Upper lobe of left lung (tissue), 6 donors: Measurements from ENCODE around the gene KRTAP10-10. TPM values are rescaled to one million over a fixed set of nuclear protein-coding genes. Genes with fewer than 3 reads are reported as not detected.
A peak's percentile ranks its signal among the peaks of the same experiment; 100 is the strongest.
"Not testable (repeated sequence)": the region's sequence is repeated elsewhere in the genome, so short reads cannot be mapped to it uniquely, and the experiment has no call there.

Experiments used
- ATAC-seq, 2 donors: fragments of 200-7000 bp; cut with Tn5 transposase; one replicate each; pipeline ENCODE4 v1.9.1; 2022; ENCODE audit warnings: mild to moderate bottlenecking in 2 of 2, moderate library complexity in 2 of 2; ENCODE audit not compliant: low FRiP score in 2 of 2
- DNase-seq, 2 donors: peaks; one replicate each; pipeline ENCODE4 v3.0.0-alpha.2; 2019 to 2020
- H3K27ac ChIP-seq, 4 donors: fragments of 200-600 bp; sonication (generic); one replicate each; pipeline ENCODE4 v1.5.1; 2016 to 2019
- H3K27me3 ChIP-seq, 4 donors: fragments of 200-600 bp; sonication (generic); one replicate each; pipeline ENCODE4 v1.5.1; 2017 to 2019
- H3K36me3 ChIP-seq, 4 donors: fragments of 200-600 bp; sonication (generic); one replicate each; pipeline ENCODE4 v1.5.1; 2016 to 2019
- H3K4me1 ChIP-seq, 4 donors: fragments of 200-600 bp; sonication (generic); one replicate each; pipeline ENCODE4 v1.5.1; 2018 to 2019
- H3K4me3 ChIP-seq, 4 donors: fragments of 200-600 bp; sonication (generic); one replicate each; pipeline ENCODE4 v1.5.1; 2017 to 2019; ENCODE audit warnings: mild to moderate bottlenecking in 2 of 4, moderate library complexity in 1 of 4
- H3K9me3 ChIP-seq, 4 donors: fragments of 200-600 bp; sonication (generic); one replicate each; pipeline ENCODE4 v1.5.1; 2018 to 2019
- EP300 ChIP-seq, 4 donors: sonication (generic); formaldehyde crosslinking; IDR thresholded peaks; one replicate each; pipeline ENCODE4 v1.5.1; 2017; ENCODE audit warnings: antibody characterized with exemption in 4 of 4, control low read depth in 2 of 4
- POLR2A ChIP-seq, 4 donors: fragments of 450-650 bp; IDR thresholded peaks; one replicate each; pipeline ENCODE4 v1.5.1; 2016 to 2017; ENCODE audit warnings: antibody characterized with exemption in 4 of 4, mild to moderate bottlenecking in 2 of 4
- POLR2AphosphoS5 ChIP-seq, 2 donors: sonication (generic); formaldehyde crosslinking; IDR thresholded peaks; one replicate each; pipeline ENCODE4 v1.5.1; 2017; ENCODE audit warnings: antibody characterized with exemption in 2 of 2
- WGBS, 2 donors: methylation state at CpG; one replicate each; pipeline ENCODE4 v1.1.5; 2017 to 2018; 5-methylcytosine and 5-hydroxymethylcytosine counted together
- total RNA-seq, 6 donors: library from RNA; depleted of rRNA in 4 of 6; stranded (reverse); fragments of >200 nt in 4 of 6; gene quantifications; one replicate each; pipeline versions ENCODE4 v1.1.0 to v1.2.1, GENCODE V29; 2016 to 2021
- TF ChIP-seq, protein P1 (sequence below), 6 experiments: fragments of 450-650 bp in 4 of 6; fragments of 200-600 bp in 2 of 6; sonication (generic) in 2 of 6; IDR thresholded peaks; one replicate each; pipeline ENCODE4 v1.5.1; 2016 to 2019; ENCODE audit warnings: antibody characterized with exemption in 6 of 6
- donor health status: DM: no; HTN: no; CAD: no; lungs with moderate emphysema.
- donor health status: DM: no; HTN: yes; CAD: no; lungs with severe emphysema.

KRTAP10-10 gene
- total RNA-seq, 6 donors from 2014 or later = not detected

DNA sequence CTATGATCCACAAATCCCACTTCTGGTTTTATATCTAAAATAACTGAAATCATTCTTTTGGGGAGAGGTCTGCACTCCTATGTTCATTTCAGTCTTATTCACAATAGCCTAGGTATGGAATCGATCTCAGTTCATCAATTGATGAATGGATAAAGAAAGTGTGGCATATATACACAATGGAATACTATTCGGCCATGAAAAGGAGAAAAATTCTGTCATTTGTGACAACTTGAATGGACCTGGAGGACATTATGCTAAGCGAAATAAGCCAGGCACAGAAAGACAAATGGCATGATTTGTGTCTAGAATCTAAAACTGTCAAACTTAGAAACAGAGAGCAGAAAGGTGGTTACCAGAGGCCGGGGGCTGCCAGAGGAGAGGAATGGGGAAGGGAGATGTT, 30.7 kb upstream of the KRTAP10-10 start:
- H3K4me1 ChIP-seq = no peaks in the 10 kb centered on the region
- H3K27ac ChIP-seq = no peak overlapping the region
- no peak for ATAC-seq
- H3K27me3 ChIP-seq = no peaks in the 10 kb centered on the region
- peaks cover 0 to 23% (median 8%) of the 10 kb centered on the region in 4 donors for H3K9me3 ChIP-seq
- WGBS, 2 donors = 78 to 83% methylated on average over 4 of the region's 4 CpGs
- no peak overlapping the region for H3K4me3 ChIP-seq
- TF ChIP-seq POLR2A (IDR thresholded peaks at IDR 0.05) (no peak), EP300 (IDR thresholded peaks at IDR 0.05) (no peak), POLR2AphosphoS5 (IDR thresholded peaks at IDR 0.05) (no peak)
- TF ChIP-seq, protein P1, sequence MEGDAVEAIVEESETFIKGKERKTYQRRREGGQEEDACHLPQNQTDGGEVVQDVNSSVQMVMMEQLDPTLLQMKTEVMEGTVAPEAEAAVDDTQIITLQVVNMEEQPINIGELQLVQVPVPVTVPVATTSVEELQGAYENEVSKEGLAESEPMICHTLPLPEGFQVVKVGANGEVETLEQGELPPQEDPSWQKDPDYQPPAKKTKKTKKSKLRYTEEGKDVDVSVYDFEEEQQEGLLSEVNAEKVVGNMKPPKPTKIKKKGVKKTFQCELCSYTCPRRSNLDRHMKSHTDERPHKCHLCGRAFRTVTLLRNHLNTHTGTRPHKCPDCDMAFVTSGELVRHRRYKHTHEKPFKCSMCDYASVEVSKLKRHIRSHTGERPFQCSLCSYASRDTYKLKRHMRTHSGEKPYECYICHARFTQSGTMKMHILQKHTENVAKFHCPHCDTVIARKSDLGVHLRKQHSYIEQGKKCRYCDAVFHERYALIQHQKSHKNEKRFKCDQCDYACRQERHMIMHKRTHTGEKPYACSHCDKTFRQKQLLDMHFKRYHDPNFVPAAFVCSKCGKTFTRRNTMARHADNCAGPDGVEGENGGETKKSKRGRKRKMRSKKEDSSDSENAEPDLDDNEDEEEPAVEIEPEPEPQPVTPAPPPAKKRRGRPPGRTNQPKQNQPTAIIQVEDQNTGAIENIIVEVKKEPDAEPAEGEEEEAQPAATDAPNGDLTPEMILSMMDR (IDR thresholded peaks at IDR 0.05) = no peak
- H3K36me3 ChIP-seq = no peaks in the 10 kb centered on the region
- DNase-seq = no peak

DNA sequence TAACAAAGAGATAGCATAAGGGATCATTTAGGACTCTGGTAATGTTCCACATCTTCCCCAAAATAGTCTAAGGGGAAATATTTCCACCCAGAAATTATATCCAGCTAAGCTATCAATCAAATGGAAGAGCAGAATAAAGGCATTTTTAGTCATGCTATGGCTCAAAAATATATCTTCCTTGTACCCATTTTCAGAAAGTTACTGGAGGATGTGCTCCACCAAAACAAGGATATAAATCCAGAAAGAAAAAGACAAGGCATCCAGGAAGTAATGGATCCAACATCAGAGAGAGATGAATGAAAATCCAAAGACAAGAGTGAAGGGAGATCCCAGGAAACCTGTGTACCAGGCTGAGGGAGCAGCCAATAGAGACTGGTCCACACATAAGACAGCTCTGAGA, 28.0 kb upstream of the KRTAP10-10 start:
- Histone ChIP-seq H3K36me3 (no peaks in the 10 kb centered on the region), H3K27ac (no peak overlapping the region), H3K4me3 (no peak overlapping the region), H3K27me3 (peaks cover 0 to 3% (median 0%) of the 10 kb centered on the region in 4 donors), H3K4me1 (no peaks in the 10 kb centered on the region), H3K9me3 (peaks cover 0 to 30% (median 10%) of the 10 kb centered on the region in 4 donors)
- ATAC-seq (no peak), DNase-seq (no peak)
- no peak for TF ChIP-seq EP300 (IDR thresholded peaks at IDR 0.05)

DNA sequence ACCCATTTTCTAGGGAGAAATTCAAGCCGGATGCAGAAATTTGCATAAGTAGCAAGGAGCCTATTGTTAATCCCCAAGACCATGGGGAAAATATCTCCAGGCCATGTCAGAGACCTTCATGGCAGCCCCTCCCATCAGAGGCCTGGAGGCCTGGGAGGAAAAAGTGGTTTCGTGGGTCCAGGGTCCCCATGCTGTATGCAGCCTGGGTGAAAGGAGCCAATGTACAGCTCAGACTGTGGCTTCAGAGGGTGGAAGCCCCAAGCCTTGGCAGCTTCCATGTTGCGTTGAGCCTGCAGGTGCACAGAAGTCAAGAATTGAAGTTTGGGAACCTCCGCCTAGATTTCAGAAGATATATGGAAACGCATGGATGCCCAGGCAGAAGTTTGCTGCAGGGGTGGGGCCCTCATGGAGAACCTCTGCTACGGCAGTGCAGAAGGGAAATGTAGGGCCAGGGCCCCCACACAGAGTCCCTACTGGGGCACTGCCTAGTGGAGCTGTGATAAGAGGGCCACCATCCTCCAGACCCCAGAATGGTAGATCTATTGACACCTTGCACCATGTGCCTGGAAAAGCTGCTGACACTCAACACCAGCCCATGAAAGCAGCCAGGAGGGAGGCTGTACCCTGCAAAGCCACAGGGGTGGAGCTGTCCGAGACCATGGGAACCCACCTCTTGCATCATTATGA, 26.9 kb upstream of the KRTAP10-10 start:
- not testable (repeated sequence) for H3K27me3 ChIP-seq, H3K36me3 ChIP-seq, DNase-seq, H3K27ac ChIP-seq, H3K4me1 ChIP-seq, ATAC-seq, H3K4me3 ChIP-seq
- WGBS, 2 donors = 94 to 96% methylated on average over 6 to 7 of the region's 7 CpGs
- peaks cover 0 to 30% (median 10%) of the 10 kb centered on the region in 4 donors for H3K9me3 ChIP-seq

DNA sequence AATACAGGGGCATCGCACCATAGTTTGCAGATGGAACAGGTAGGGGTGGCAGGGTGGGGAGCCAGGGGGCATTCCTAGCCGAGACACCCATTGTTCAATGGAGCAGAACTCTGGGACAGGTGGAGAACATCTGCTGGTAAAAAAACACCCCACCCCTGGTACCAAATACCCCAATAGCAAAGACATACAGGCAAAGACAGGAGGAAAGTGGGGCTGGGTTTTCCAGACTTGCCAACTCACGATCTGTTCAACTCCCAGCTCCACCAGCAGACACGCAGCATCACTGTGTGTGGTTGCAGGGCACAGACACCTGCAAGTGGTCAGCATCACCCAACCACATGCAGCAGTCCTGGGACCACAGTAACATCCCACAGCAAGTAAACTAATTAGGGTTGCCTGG, 25.6 kb upstream of the KRTAP10-10 start:
- H3K27ac ChIP-seq = no peak overlapping the region
- no peak overlapping the region for H3K4me3 ChIP-seq
- TF ChIP-seq POLR2AphosphoS5 (IDR thresholded peaks at IDR 0.05) = no peak
- no peak for TF ChIP-seq EP300 (IDR thresholded peaks at IDR 0.05)
- TF ChIP-seq, protein P1 (IDR thresholded peaks at IDR 0.05) = no peak
- TF ChIP-seq POLR2A (IDR thresholded peaks at IDR 0.05) = no peak
- ATAC-seq = no peak
- WGBS, 2 donors = 87 to 89% methylated on average over 4 of the region's 4 CpGs
- H3K36me3 ChIP-seq = no peaks in the 10 kb centered on the region
- peaks cover 0 to 3% (median 0%) of the 10 kb centered on the region in 4 donors for H3K27me3 ChIP-seq
- H3K4me1 ChIP-seq = no peaks in the 10 kb centered on the region
- peaks cover 0 to 30% (median 10%) of the 10 kb centered on the region in 4 donors for H3K9me3 ChIP-seq
- no peak for DNase-seq

DNA sequence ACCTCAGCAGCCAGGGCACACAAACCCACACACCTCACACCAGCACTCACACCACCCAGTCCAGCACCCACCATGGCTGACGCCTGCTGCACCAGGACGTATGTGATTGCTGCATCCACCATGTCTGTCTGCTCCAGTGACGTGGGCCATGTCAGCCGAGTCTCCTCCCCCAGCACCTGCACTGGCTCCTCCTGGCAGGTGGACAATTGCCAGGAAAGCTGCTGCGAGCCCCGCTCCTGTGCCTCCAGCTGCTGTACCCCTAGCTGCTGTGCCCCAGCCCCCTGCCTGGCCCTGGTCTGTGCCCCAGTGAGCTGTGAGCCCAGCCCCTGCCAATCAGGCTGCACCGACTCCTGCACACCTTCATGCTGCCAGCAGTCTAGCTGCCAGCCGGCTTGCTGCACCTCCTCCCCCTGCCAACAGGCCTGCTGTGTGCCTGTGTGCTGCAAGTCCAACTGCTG, 25.1 kb upstream of the KRTAP10-10 start, which contains the start of gene KRTAP10-8:
KRTAP10-8 (plus strand) TSS at position 51 of the 458 bp plus-strand sequence; CDS start at position 73, 22 bp downstream.
- TF ChIP-seq EP300 (IDR thresholded peaks at IDR 0.05) (no peak), POLR2A (IDR thresholded peaks at IDR 0.05) (no peak), POLR2AphosphoS5 (IDR thresholded peaks at IDR 0.05) (no peak)
- TF ChIP-seq, protein P1 (IDR thresholded peaks at IDR 0.05) = no peak
- ATAC-seq (no peak), DNase-seq (peak in 1 of 2 donors; percentile 58)
- H3K4me3 ChIP-seq = no peak within 1 kb of the TSS
- H3K36me3 ChIP-seq = no peaks in the 10 kb centered on the region
- H3K27ac ChIP-seq = no peak within 1 kb of the TSS
- H3K27me3 ChIP-seq = peaks cover 0 to 3% (median 0%) of the 10 kb centered on the region in 4 donors
- H3K9me3 ChIP-seq = peaks cover 0 to 30% (median 10%) of the 10 kb centered on the region in 4 donors
- WGBS, 2 donors = 100% methylated on average over 3 of the region's 8 CpGs; no CpG with 5 or more reads in 1 of the 2 donors
- H3K4me1 ChIP-seq = no peaks in the 10 kb centered on the region
